Left ventricle myocardium inferior (tissue), 1 donor: ENCODE results near the gene ZNF630. TPM values are rescaled to one million over a fixed set of nuclear protein-coding genes. Genes with fewer than 3 reads are reported as not detected.

ENCODE experiments used
- total RNA-seq: library from RNA; stranded (reverse); fragmentation: NEBNext Ultra II Directional; extraction: Animal tissue kit (Norgen Biotek cat#: 25700); gene quantifications from one replicate; pipeline ENCODE4 v1.2.1, GENCODE V29; 2021
- donor health status: DM: no; HTN: yes; CAD: no; lungs with severe emphysema.

Gene ZNF630
- total RNA-seq, 1 donor from 2014 or later = 3.2 TPM

Other genes starting within 250 kb of the ZNF630 start
- gene ZNF81, start 234.7 kb downstream of the ZNF630 start, total RNA-seq = 5.8 TPM
- gene ZNF182, start 67.7 kb downstream of the ZNF630 start, total RNA-seq = 3.2 TPM
- not detected for gene SPACA5, start 64.7 kb downstream of the ZNF630 start, total RNA-seq
- gene SPACA5B, start 59.0 kb upstream of the ZNF630 start, total RNA-seq = not detected
- gene SSX5, start 125.2 kb upstream of the ZNF630 start, total RNA-seq = not detected
- not detected for gene SSX1, start 183.8 kb upstream of the ZNF630 start, total RNA-seq